VCaP (cell line): ENCODE results near the gene HDAC5.

Experiments used
- H3K27ac ChIP-seq: fragments of 450-650 bp; 2 replicates; pipeline ENCODE4 v1.5.1; 2017
- CTCF ChIP-seq: fragments of 450-650 bp; conservative IDR thresholded peaks from 2 replicates; pipeline ENCODE4 v1.5.1; 2017; ENCODE audit warnings: mild to moderate bottlenecking, moderate library complexity

The HDAC5 gene

GRCh38 chr17:44065668-44066203 is 57.7 kb downstream of the HDAC5 start:
- H3K27ac ChIP-seq = peak overlapping the region; percentile 99
- TF ChIP-seq CTCF = no peak

GRCh38 chr17:44063704-44064639 is 59.5 kb downstream of the HDAC5 start:
- no peak for TF ChIP-seq CTCF
- H3K27ac ChIP-seq = peak overlapping the region; percentile 99

GRCh38 chr17:44062871-44063270 is 60.6 kb downstream of the HDAC5 start:
- no peak for TF ChIP-seq CTCF
- H3K27ac ChIP-seq = 0 out of 2 replicates have a peak overlapping the region, but pooled peaks have one; percentile 99

GRCh38 chr17:44061446-44061845 is 62.0 kb downstream of the HDAC5 start:
- TF ChIP-seq CTCF = no peak
- H3K27ac ChIP-seq = no peak overlapping the region

GRCh38 chr17:44059101-44059892 is 64.1 kb downstream of the HDAC5 start:
- no peak overlapping the region for H3K27ac ChIP-seq
- TF ChIP-seq CTCF = no peak

- no peak for TF ChIP-seq CTCF
- peak overlapping the region; percentile 8 for H3K27ac ChIP-seq
Measured at GRCh38 chr17:44053125-44053872, 70.1 kb downstream of the HDAC5 start.
